Right hindlimb (tissue), 1 donor: Measurements from ENCODE around the gene CORIN.
"Not testable (repeated sequence)": the region's sequence is repeated elsewhere in the genome, so short reads cannot be mapped to it uniquely, and the experiment has no call there.

Source experiments
- DNase-seq: peaks from one replicate; pipeline ENCODE4 v3.0.0-alpha.2; 2018

Gene CORIN

DNA sequence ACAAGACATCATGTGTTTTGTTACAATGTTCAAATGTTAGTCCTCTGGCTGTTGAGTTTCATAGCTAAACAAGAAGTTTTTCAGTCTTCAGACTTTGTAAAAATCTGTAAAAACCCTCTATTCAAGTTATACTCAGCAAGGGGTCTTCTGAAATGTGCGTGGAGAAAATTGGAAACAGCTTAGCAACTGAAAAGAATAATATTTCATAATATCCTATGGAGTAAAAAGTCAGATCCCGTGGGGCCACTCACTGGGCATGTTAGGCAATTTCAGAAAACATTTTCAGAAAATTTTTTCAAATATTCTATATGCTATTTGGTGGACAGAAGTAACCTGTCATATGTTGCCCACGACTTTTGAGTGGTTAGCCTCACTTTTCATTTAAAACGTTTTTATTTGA, 118.3 kb downstream of the CORIN start:
- no peak for DNase-seq

DNA sequence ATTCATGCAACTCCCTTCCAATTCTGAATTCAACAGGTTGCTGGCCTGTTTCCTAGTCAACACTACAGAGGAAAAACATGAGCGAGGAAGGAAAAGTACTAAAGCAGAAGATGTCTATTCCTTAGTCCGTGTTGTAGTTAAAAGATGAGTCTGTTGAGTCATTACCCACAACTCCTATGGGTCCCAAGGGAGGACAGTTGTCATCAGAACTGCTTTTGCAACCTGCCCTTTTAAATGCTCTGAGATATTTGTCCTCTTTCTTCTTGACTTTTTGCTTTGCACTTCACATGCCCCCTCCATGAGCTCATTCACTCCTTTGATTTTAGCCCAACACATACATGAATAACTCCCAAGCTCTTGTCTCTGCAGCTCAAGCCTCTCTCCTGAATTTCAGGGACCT, 119.2 kb downstream of the CORIN start:
- no peak for DNase-seq

DNA sequence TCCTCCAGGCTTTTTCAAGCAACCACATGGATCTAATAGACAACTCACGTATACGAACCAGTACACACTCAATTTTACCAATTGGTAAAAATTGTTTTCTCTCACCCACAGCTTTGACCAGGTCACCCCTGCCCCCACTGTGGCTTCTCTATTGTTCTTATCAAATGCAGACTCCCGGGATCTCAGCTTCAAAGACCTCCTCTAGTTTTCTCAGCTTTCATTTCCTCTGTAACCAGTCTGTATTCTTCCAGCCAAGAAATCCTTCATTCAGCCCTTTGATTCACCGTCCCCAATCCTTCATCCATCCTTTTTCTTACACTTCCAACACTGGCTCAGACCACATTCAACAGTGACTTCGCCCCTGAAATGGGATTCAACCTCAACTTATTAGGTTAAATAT, 120.7 kb downstream of the CORIN start:
- DNase-seq = no peak

DNA sequence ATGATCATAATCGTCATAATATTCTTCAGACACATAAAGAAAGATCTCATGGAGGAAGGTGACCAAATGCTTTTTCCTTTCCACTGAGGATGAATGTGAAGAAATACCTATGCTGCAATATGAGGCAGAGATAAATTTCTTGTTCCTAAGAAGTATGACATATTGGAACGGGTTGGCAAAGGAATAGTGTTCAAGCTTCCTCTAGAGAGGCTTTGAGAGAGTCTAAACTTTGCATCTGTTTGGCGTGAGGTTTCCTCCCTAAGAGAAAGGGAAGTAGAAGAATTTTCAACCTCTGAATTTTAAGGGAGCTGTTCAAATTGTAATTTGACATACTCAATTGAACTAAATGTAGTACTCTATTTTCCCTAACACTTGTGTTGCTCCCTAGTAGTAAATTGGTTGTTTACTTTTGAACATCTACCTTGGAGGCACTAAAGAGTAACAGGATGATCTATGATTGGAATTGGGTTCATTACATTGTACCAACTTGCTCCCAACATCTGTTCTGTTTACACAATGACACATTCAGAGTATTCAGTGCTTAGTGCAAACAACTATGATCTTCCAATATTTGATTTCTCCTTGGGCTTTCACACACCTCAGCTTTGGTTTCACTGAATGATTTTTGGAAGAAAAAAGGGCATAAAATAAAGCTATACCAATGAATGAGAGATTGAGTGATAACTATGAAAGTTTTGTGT, 122.0 kb downstream of the CORIN start:
- no peak for DNase-seq

DNA sequence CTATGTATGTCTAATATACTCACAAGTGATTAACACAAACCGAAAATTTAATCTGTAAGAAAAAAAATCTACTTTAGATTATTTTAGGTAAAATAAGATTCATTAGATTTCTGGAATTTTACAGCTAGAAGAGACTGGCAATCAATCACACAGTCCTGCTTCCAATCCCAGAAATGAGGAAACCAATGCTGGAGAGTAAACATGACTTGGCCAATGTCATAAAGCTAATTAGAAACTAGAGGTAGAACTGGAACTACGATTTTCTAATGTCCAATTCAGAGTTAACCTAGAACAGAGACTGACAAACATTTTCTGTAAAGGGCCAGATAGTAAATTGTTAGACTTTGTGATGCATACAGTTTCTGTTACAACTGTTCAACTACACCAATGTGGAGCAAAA, 123.6 kb downstream of the CORIN start:
- DNase-seq = no peak

DNA sequence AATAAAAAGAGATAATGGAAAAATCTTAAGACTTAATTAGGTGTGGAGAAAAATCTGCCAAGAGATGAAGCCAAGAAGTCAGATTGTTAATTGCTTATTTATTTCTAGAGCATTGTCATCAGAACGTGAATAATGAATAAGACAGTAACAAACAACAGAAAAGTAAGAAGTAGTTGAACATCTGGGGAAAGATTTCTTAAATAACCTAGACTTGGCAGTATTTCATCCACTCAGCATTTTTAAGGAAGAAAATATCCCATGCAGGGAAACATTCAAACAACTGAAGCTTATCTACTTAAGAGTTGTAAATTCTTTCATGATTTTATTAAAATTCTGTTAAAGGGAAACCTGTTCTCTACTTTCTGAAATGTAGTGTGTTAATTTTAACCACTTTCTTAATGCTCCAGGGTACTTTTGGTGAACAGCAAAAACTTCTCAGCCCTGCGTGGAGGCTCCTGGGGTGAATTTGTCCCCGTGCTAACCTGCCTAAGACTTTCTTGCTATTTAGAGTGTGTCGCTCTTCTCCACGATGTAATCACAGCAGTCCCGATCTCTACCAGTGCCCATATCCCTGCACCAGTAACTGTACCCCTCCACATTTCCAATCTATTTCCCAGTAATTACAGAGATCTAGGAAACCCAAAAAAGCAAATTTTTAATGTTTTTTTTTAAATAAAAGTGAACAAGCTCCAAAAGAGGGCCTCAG, 124.6 kb downstream of the CORIN start:
- DNase-seq = no peak

DNA sequence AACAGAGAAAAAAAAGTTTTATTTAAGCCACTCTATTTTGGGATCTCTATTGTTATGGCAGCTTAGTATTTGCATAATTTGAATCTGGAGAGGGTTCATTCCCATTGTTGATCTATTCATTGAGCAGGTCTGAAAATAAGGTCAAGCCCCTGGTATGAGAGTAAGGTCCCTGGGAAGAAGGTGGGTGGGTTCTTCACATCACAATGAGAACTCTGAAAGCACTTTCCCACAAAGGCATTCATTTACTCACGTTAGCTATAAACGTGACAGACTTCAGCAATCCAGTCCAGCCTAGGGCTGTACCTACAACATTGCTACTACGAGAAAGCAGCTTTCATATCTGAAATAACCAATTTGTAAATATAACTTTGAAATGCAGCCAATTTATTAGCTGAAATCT, 126.2 kb downstream of the CORIN start:
- DNase-seq = no peak

DNA sequence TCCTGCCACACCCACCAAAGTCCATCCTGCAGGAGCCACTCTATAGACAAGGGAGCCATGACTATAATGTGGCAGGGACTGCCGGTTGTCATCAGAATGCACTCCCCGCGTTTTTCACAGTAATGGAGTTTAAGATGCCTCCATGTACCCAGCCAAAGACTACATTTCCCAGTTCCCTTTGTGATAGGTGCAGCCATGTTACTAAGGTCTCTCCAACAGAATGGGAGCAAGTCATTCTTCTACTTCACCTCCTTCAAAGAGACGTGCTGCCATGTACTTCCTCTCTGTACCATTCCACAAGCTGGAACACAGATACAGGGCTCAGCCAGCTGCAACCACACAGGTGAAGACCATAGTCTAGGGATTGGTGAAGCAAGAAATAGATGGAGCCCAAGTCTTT, 126.7 kb downstream of the CORIN start:
- no peak for DNase-seq

DNA sequence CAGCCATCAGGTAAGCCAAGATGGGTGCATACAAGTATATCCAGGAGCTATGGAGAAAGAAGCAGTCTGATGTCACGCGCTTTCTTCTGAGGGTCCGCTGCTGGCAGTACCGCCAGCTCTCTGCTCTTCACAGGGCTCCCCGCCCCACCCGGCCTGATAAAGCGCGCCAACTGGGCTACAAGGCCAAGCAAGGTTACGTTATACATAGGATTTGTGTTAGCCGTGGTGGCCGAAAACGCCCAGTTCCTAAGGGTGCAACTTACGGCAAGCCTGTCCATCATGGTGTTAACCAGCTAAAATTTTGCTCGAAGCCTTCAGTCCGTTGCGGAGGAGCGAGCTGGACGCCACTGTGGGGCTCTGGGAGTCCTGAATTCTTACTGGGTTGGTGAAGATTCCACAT, 131.5 kb downstream of the CORIN start:
- DNase-seq = not testable (repeated sequence)

DNA sequence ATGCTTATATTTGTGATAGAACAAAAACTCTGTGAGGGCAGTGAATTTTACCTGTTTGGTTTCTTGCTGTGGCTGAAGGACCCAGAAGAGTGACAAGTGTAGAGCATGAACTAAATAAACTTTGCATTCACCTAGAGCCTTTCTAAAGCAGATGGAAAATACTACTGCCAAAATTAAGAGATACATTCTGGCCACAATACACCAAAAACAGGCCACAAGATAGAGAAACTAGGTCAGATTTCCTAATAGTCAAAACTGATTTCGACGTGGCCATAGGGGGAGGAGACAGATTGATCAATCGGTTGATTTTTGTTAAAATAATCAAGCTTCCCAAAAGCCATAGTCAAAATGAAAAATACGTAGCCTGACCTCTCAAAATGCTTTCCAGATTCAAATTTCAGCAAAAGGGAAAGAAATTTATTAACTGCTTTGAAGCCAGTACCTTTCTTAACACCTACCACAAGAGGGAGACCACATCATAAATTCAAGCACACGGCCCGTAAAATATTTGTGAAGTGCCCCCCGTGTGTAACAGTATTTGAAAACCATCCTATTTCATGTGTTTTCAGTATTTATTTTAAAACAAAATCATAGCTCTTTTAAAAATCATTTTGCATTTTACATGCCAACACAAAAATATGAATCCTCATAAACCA, 132.4 kb downstream of the CORIN start:
- no peak for DNase-seq

DNA sequence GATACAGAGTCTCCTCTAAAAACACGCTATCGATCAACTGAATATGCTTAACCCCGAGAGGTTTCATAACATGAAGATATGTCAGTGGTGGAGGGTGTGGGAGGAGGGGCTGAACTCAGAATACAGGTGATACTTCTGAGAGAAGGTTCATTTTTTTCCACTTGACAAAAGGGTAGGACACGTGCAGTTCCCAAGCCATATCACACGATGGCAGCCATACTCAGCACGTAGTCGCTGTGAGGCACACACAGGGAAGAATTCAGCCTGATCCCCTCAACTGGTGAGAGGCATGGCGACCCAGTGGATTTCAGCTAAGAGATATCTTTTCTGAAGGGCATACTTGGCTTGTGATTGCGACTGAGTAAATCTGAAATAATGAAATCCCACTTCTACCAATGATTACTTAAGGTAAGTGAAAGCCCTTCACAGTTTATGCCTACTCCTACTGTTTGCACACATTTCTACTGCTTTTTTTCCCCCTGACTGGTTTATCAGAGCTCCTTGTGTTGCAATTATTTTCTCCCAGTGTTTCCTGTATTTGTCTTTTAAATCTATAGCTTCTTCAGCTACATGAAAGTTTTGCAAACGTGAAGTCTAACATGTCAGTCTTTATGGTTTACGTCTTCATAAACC, 133.1 kb downstream of the CORIN start:
- peak; percentile 43 for DNase-seq

DNA sequence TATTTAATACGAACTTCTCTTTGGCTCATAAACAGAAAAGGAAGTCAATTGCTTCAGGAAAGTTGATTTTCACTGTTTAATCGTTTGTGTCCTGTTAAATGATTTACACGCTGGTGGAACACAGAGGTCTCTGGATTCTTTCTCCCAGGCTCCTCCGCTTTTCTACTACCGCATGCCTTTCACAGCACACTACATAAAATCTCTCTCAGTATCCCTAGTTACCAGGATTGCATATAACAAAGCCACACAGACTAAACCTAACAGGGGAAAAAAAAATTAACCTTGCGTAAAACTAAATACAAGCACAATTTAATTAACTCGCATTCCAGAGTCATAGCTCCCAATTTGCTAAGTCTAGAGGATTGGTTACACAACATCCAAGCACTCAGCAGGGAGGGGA, 133.9 kb downstream of the CORIN start:
- DNase-seq = no peak

DNA sequence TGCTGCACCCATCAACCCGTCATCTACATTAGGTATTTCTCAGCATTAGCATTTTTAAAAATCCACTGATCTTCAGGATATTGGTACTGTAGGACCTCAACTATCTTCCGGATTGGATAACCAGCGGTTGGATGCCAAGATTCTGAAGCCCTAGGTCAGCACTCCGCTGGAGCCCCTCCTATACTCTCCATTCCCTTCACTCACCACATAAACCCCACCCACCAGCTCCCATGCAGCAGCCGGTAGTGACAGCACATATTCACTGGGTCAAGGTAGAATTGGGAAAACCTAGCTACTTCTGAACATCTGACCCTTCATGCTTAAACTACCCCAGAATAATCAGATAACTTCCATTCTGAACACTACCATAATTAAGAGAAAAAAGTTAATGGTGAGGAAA, 134.9 kb downstream of the CORIN start:
- DNase-seq = no peak

DNA sequence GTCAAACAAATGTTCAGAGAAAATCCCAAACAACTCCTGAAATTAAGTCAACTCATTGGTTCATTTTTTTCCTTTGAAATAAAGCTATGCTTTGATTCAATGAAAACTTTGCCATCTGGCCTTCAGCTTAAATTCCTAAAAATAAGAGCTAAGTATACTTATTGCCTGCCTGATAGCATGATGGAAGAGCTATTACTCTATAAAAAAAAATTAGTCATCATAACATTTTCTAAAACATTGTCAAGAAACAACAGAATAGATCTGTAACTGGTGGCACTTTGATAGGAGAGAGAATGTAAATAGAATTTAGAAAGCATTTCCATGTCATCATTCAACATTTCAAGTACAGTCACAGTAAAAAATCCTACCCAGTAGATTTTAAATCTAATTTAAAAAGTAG, 136.6 kb downstream of the CORIN start:
- no peak for DNase-seq

DNA sequence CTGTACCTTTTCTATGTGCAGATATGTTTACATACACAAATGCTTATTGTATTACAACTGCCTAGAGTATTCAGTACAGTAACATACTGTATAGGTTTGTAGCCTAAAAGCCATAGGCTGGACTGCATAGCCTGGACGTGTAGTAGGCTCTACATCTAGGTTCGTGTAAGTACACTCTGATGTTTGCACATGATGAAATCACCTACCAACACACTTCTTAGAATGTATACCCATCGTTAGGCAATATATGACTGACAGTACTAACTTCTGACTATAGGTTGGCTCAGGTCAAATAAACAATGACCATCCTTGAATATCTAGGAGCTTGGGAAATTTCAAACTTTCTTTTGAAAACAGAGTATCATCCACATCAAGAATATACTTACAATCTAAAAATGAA, 139.0 kb downstream of the CORIN start:
- no peak for DNase-seq

DNA sequence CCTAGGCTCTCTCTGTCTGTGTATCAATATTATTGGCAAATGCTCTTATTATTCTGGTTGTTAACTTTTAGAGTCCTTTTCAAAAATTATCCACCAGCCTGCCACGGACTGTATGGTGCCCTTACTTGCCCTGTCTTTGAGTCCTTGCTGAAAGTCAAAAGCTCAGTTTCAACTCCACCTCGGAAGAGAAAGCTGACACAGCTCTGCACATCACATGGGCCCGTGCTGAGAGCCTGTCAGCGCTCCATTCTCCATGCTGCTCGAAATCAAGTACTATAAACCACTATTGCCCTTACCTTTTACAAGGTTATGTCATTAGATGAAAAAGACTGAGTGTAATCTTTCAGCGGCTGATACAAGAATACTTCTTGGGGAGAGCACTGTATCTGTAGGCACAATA, 141.0 kb downstream of the CORIN start:
- DNase-seq = no peak

DNA sequence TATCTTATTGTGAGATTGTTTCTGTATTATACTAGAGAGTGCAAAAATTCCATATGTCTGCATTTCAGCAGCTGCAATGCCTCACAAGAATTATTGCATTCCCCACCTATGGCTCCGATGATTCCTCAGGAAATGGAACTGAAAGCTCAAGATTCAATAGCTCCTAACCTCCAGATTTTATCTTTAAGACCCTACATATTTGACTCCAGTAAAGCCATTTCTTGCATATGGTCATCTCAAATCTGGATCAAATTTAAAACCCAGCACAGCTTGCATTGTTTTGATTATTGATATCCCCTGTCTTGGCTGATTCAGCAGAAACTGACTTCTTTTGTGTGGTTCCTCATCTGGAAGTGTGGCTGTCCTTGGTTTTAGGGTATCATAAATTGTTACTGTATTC, 142.6 kb downstream of the CORIN start:
- no peak for DNase-seq

DNA sequence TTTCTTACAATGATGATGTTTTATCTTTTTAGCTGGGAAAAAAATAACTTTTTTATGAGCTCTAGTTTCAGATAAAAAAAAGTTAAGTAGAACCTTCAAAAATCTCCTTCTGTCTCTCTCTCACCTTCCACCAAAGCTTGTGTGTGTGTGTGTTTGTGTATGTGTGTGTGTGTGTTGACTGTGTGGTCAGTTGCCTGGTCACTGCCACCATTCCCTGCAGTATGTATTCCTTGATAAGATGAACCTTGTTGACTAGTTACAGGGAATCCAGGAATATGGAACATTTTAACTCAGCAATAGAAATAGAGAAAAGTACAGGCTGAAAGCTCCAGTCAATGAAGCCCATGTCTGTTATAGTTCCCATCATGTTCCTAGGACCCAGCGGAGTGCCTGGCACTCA, 143.5 kb downstream of the CORIN start:
- no peak for DNase-seq

DNA sequence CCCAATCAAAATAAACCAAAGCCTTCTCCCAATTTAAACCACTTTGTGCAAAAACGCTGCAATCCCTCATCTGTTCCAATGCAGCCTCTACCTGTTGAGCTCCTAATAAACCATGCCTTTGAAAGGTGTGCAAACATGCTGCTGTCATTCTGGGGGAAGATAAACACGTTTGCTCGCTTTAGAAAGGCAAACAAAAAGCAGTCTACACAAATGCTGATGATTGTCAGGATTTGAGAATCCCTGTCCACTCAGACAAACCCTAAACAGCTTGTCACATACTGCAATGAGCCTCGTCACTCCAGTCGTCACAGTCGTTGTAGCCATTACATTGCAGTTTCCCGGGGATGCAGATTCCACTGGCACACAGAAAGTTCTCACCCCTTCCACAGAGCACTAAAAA, 145.2 kb downstream of the CORIN start:
- no peak for DNase-seq

DNA sequence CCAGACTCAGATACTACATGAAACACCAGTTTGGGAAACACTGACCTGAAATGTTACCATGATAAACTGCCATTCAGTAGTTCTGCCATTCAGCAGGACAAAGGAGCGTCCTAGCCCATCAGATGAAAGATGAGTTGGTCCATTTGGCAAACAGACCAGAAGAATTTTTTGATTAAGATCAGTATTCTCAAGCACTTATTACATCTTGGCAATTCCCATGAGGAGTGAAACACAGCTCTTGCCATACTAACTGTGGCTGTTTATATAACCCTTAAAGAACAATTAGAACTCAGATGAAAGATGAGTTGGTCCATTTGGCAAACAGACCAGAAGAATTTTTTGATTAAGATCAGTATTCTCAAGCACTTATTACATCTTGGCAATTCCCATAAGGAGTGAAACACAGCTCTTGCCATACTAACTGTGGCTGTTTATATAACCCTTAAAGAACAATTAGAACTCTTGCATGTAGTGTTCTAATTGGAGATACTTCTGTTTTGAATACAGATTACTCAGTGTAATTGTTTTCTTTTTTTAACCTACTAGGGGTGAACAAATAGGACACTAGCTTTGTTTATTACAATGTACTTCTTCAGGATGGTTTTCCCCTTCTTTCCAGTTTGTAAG, 146.0 kb downstream of the CORIN start:
- not testable (repeated sequence) for DNase-seq

DNA sequence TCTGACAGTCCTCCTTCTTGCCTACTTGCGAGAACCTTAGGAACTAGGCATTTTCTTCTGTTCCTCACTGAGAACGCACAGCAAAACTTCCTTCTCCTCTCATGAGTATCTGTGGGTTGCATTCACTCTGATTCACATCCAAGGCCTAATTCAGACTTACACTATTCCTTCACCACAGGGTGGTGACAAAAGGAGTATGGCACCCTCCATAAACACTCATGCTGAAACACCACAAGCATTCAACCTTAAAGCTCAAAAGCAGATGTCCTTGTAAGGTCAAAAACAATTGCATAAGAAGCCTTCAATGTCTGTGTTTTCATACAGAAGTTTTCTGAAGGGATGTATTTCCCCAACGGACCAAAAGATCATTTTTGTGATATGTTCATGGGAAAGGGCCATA, 147.3 kb downstream of the CORIN start:
- no peak for DNase-seq

DNA sequence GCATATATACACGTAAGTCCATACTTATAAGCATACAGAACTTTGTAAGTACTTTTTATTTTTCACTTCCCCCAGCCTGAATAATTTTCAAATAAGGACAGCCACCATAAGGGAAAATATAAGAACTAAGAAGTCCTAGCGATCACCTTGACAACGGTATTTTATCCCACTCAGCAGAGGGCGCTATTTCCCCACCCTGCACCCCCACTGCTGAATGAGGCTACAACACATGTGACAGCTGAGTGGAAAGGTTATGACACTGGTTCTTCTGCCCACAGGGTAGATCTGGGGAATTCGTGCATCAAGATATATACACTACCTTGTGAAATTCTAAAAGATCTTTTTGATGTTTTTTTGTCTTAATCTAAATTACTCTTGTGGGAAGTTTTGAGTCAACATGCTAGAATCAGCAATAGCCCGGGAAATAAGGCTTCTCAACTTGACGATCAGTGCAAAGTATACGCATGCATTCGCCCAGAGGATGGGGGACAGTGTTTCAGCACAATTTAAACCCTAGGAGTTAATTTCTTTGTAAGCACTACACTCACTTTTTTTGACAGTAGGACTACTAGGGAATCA, 151.5 kb downstream of the CORIN start:
- no peak for DNase-seq

DNA sequence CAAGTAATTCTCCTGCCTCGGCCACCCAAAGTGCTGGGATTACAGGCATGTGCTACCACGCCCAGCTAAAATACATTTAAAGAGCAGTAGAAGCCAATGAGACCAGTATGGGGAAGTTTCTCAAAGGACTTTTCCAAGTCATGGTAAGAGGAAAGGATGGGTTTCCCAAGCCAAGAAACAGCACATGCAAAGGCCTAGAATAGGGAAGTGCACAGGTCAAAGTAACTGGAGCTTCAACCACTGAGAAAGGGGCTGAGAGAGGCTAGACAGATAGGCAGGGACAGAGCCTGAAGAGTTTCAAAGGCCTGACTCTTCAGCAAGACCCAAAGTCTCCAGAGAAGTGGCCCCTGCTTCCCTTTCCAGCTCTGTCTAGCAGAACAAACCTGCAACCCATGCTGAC, 162.1 kb downstream of the CORIN start:
- DNase-seq = no peak
